Uterus (tissue), 4 donors: ENCODE data around the gene PACSIN2. TPM values are rescaled to one million over a fixed set of nuclear protein-coding genes. Genes with fewer than 3 reads are reported as not detected.
A peak's percentile ranks its signal among the peaks of the same experiment; 100 is the strongest.

Source experiments
- DNase-seq, 2 donors: peaks; one replicate each; pipeline ENCODE4 v3.0.0-alpha.2; 2019 to 2020
- H3K27ac ChIP-seq, 2 donors: fragments of 200-600 bp; sonication (generic); 1 replicate in 1 of 2; 2 replicates in 1 of 2; pipeline ENCODE4 v1.5.1; 2016 to 2018
- H3K27me3 ChIP-seq, 2 donors: fragments of 200-600 bp; sonication (generic); one replicate each; pipeline ENCODE4 v1.5.1; 2018 to 2019; ENCODE audit warnings: control low read depth in 1 of 2
- H3K36me3 ChIP-seq, 2 donors: fragments of 200-600 bp; sonication (generic); one replicate each; pipeline ENCODE4 v1.5.1; 2019; ENCODE audit warnings: control low read depth in 1 of 2
- H3K4me1 ChIP-seq, 2 donors: fragments of 200-600 bp; sonication (generic); one replicate each; pipeline ENCODE4 v1.5.1; 2018 to 2019; ENCODE audit warnings: control low read depth in 1 of 2
- H3K4me3 ChIP-seq, 2 donors: fragments of 200-600 bp; sonication (generic); 1 replicate in 1 of 2; 2 replicates in 1 of 2; pipeline ENCODE4 v1.5.1; 2018 to 2019; ENCODE audit warnings: mild to moderate bottlenecking in 1 of 2
- H3K9me3 ChIP-seq, 2 donors: fragments of 200-600 bp; sonication (generic); one replicate each; pipeline ENCODE4 v1.5.1; 2019; ENCODE audit warnings: control low read depth in 1 of 2
- CTCF ChIP-seq, 4 experiments: fragments of 200-600 bp in 2 of 4; fragments of 450-650 bp in 2 of 4; sonication (generic) in 2 of 4; IDR thresholded peaks; one replicate each; pipeline ENCODE4 v1.5.1; 2016 to 2019; ENCODE audit warnings: antibody characterized with exemption in 4 of 4, mild to moderate bottlenecking in 2 of 4, moderate library complexity in 1 of 4
- POLR2A ChIP-seq, 2 donors: fragments of 450-650 bp; IDR thresholded peaks; one replicate each; pipeline ENCODE4 v1.6.1; 2016; ENCODE audit warnings: antibody characterized with exemption in 2 of 2, mild to moderate bottlenecking in 1 of 2, moderate library complexity in 1 of 2
- intact Hi-C: fragments of 100-400 bp; cut with DNase I; formaldehyde crosslinking; loops from one replicate; pipeline ENCODE4 v1.15.1; 2023; ENCODE audit warnings: low total_unique reads
- total RNA-seq, 4 donors: library from RNA; depleted of rRNA in 3 of 4; stranded (reverse); fragments of >200 nt in 3 of 4; gene quantifications; one replicate each; pipeline versions ENCODE4 v1.1.0 to v1.2.4, GENCODE V29; 2014 to 2023
- donor health status: DM: yes; HTN: yes; CAD: no.

Gene PACSIN2, protein sequence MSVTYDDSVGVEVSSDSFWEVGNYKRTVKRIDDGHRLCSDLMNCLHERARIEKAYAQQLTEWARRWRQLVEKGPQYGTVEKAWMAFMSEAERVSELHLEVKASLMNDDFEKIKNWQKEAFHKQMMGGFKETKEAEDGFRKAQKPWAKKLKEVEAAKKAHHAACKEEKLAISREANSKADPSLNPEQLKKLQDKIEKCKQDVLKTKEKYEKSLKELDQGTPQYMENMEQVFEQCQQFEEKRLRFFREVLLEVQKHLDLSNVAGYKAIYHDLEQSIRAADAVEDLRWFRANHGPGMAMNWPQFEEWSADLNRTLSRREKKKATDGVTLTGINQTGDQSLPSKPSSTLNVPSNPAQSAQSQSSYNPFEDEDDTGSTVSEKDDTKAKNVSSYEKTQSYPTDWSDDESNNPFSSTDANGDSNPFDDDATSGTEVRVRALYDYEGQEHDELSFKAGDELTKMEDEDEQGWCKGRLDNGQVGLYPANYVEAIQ
- total RNA-seq: 10 to 100 TPM; 34.4 to 66.1 (median 48.0) TPM

DNA sequence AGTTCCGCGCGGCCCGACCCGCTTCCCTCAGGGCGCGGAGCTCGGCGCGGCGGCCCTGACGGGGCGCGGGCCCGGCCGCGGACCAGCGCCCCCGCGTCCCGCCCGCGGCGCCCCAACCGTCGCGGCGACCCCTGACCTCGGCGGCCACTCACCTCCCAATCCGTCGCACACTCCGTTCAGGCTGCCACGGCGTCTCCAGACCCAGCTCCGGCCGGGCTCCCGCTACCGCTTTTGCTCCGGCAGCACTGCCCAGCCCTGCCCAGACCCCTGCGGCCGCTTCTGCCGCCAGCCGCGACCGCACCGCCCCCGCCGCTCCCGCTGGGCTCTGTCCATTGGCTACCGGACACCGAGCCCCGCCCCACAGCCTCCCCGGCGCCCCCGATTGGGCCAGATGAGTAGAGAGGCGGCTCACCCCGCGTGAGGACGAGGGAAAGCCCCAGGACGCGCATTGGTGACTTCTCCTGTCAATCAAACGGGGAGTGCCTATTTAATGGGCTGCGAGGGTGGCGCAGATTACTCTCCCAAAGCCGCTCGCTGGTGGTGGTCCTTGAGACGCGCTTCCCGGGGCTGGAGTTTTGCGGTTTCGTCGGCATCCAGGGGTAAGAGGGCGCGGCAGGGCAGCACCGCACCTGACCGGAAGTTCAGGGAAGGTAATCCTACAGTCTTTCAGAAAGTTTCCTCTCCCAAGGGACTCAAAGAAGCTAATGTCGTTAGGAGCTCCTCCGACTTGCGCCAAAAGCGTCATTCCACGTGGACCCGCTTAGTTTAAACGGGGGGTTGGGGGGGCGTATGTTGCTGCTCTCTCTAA, at the start of gene PACSIN2:
TSS of gene PACSIN2 (minus strand) at position 281 of the 808 bp plus-strand sequence. CDS start 103,069 bp downstream, outside the sequence.
- peak in 2 of 4 experiments; percentile 34 to 39 for TF ChIP-seq CTCF (IDR thresholded peaks at IDR 0.05)
- peak; percentile 92 for TF ChIP-seq POLR2A (IDR thresholded peaks at IDR 0.05)
- Histone ChIP-seq H3K9me3 (no peaks in the 10 kb centered on the region), H3K27me3 (no peaks in the 10 kb centered on the region), H3K27ac (peak within 1 kb of the TSS; percentile 68 to 71), H3K4me3 (peak within 1 kb of the TSS; percentile 89 to 100), H3K4me1 (no peaks in the 10 kb centered on the region), H3K36me3 (no peaks in the 10 kb centered on the region)
- intact Hi-C loops: no loop called here
- DNase-seq: peak; percentile 99 to 100

DNA sequence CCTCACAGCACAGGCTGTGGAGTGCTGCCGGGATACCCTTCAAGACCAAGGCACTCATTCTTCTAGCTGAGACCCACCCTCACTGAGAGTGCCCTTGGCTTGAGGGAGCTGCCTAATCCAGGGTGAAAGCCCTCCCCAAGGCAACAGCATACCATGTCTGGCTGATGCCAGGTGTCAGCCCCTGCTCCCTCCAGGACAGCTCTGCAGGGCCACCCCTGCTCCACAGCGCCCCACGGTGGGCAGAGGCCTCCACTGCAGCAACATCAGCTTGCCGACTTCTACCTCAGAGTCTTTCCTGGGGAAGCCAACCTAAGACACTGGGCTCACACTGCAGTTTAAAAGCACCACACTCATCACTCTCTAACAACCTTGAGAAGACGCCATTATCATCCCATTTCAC, 45.2 kb upstream of the PACSIN2 start:
- Histone ChIP-seq H3K9me3 (no peaks in the 10 kb centered on the region), H3K4me3 (no peak overlapping the region), H3K27me3 (no peaks in the 10 kb centered on the region), H3K4me1 (no peaks in the 10 kb centered on the region), H3K36me3 (no peaks in the 10 kb centered on the region), H3K27ac (no peak overlapping the region)
- DNase-seq: peak in 1 of 2 donors; percentile 26
- TF ChIP-seq POLR2A (IDR thresholded peaks at IDR 0.05) (no peak), CTCF (IDR thresholded peaks at IDR 0.05) (peak; percentile 13 to 42 (median 32))
- intact Hi-C loops: no loop called here

DNA sequence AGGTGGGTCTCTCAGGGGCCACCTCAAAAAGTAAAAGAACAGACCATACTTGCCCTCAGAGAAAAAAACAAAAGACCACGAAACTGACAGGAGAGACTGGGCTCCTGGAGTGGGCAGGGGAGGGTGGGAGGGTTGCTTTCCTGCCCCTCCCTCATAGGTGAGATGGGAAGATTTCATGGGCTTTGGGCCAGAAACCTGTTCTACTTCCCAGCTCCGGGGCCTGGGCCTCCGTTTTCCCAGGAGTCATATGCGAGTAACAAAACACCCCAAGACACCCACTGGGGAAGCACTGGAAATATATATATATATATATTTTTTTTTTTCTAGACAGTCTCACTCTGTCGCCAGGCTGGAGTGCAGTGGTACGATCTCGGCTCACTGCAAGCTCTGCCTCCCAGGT, 42.7 kb upstream of the PACSIN2 start:
- H3K36me3 ChIP-seq: no peaks in the 10 kb centered on the region
- intact Hi-C loops: no loop called here

GRCh38 chr22:43053176-43053575, 38.2 kb upstream of the PACSIN2 start:
- Histone ChIP-seq H3K27ac (no peak overlapping the region), H3K36me3 (no peaks in the 10 kb centered on the region), H3K27me3 (no peaks in the 10 kb centered on the region), H3K4me1 (no peaks in the 10 kb centered on the region), H3K4me3 (no peak overlapping the region), H3K9me3 (no peaks in the 10 kb centered on the region)
- intact Hi-C loops: no loop called here
- TF ChIP-seq POLR2A (IDR thresholded peaks at IDR 0.05) (no peak), CTCF (IDR thresholded peaks at IDR 0.05) (no peak)
- DNase-seq: no peak

More for the DNA sequence above, 42.7 kb upstream of the PACSIN2 start:
- H3K27ac ChIP-seq: no peak overlapping the region
- no peak overlapping the region for H3K4me3 ChIP-seq
- no peak for DNase-seq
- H3K9me3 ChIP-seq: no peaks in the 10 kb centered on the region
- TF ChIP-seq POLR2A (IDR thresholded peaks at IDR 0.05): no peak
- TF ChIP-seq CTCF (IDR thresholded peaks at IDR 0.05): no peak
- H3K27me3 ChIP-seq: no peaks in the 10 kb centered on the region
- H3K4me1 ChIP-seq: no peaks in the 10 kb centered on the region
